ENCODE measurements around the gene PLXNB3.

DNA sequence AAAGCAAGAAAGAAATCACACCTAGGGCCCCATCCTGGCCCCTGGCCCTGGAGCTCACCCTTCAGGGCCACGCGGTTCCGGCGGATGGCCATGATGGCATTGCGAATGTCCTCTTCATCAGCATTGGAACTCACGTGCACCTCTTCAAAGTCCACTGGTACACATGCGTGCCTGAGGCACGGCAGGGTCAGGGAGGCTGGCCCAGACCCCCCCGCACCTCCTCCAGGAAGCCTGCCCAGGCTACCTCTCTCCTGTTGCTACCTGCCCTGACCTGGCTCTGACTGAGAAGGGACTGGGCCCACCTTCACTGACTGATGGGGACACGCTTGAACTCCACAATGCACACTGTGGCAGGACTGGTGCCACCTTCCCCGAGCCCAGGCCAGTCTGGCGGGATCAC is 25.6 kb downstream of the PLXNB3 start:
- TF ChIP-seq, protein P1, sequence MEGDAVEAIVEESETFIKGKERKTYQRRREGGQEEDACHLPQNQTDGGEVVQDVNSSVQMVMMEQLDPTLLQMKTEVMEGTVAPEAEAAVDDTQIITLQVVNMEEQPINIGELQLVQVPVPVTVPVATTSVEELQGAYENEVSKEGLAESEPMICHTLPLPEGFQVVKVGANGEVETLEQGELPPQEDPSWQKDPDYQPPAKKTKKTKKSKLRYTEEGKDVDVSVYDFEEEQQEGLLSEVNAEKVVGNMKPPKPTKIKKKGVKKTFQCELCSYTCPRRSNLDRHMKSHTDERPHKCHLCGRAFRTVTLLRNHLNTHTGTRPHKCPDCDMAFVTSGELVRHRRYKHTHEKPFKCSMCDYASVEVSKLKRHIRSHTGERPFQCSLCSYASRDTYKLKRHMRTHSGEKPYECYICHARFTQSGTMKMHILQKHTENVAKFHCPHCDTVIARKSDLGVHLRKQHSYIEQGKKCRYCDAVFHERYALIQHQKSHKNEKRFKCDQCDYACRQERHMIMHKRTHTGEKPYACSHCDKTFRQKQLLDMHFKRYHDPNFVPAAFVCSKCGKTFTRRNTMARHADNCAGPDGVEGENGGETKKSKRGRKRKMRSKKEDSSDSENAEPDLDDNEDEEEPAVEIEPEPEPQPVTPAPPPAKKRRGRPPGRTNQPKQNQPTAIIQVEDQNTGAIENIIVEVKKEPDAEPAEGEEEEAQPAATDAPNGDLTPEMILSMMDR (IDR thresholded peaks at IDR 0.05) = no peak
- TF ChIP-seq EZH2 (IDR thresholded peaks at IDR 0.05) (no peak), EZH2phosphoT487 (IDR thresholded peaks at IDR 0.05) (no peak)
